NCI-H187 (cell line): Measurements from ENCODE around the gene GPATCH8.
"Not testable (repeated sequence)": the region's sequence is repeated elsewhere in the genome, so short reads cannot be mapped to it uniquely, and the experiment has no call there.

ENCODE experiments used
- DNase-seq, 2 experiments: peaks; one replicate each; lab custom pipeline; 2025; lab: John Stamatoyannopoulos, UW

Gene GPATCH8

GRCh38 chr17:44527102-44527501 is 23.9 kb upstream of the GPATCH8 start:
- DNase-seq: no peak

DNA sequence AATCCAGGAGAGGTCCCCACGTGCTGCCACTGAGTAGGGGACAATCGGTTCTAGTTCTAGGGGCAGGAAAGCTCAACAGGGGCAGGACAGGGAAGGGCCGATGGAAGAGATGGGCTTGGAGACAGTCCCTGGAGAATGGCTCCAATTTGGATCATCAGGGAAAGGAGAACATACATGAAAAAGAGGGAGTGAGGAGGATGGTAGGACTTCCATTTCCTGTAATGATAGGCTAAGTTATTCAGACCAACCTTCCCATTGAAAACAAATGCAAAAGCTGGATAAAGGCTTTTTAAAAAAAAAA is 20.4 kb upstream of the GPATCH8 start:
- DNase-seq: no peak

DNA sequence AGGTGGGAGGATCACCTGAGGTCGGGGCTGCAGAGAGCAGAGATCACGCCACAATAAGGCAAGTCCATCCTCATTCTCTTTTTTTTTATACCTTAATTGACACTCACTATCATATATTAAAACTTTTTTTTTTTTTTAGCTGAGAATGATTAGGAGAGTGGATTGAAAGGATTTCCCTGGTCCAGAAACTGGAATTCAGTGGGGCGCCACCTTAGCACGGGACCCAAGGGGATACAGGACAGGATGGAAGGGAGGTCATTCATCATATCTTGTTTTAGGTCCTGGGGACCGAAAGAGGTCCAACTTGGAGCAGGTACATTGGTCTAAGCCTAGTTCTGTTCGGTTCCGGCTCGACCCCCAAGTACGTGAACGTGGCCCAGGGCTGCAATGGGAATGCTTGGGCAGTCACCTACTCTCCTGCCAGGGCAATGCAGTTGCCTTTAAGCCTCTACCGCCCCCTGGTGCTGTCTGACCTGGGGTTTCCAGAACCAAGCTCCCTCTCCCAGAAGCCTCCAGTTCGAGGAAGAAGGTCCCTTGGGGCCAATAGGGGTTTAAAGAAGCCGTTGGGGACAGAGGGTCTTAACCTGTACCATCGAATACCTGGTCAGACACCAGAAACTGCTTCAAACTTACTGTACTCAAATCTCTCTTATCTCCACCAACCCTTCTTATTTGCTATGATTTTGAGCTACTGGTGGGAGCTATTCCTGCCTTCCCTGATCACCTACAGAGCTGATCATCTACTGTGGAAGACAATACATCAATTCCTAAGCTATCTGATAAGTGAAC is 19.9 kb upstream of the GPATCH8 start:
- DNase-seq: peak in 1 of 2 experiments; percentile 4

- no peak for DNase-seq
Measured at GRCh38 chr17:44518032-44518431, 14.8 kb upstream of the GPATCH8 start.

DNA sequence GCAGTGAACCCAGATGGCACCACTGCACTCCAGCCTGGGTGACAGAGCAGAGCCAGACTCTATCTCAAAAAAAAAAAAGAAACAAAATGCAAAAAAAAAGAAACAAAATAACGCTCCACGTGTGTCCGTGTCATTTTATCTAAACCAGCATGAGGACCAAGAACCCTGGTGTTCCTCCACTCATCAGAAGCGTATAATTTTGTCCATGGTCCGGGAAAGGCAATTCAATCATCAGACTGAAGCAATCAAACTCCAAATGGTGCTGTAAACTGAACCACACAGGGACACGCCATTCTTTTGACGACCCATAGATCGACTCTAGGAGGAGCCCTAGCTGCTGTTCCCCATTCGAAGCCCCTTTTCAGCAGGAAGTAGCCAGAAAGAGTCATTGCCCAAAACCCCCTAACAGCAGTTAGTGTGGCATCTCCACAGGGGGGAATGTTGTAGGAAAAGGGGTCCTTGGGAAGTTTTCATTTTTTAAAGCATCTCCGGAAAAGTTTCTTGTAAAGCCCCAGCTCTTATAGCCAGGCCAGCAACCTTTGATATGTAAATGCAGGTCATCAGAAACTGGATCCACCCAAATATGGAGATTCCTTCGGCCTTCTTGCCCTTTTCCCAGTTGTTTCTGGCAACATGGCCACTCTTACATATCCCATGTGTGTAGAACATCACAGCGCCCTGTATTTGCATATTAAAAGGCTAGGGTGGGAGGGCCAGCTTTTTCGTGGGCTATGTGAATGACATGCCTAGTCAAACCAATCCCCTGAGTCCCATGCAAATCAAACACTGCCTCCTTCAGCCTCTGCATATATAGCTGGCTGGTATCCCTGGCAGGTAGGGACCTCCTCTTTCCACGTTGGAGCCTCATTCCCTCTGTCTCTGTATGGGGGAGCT is 8.3 kb upstream of the GPATCH8 start:
- DNase-seq: not testable (repeated sequence)

DNA sequence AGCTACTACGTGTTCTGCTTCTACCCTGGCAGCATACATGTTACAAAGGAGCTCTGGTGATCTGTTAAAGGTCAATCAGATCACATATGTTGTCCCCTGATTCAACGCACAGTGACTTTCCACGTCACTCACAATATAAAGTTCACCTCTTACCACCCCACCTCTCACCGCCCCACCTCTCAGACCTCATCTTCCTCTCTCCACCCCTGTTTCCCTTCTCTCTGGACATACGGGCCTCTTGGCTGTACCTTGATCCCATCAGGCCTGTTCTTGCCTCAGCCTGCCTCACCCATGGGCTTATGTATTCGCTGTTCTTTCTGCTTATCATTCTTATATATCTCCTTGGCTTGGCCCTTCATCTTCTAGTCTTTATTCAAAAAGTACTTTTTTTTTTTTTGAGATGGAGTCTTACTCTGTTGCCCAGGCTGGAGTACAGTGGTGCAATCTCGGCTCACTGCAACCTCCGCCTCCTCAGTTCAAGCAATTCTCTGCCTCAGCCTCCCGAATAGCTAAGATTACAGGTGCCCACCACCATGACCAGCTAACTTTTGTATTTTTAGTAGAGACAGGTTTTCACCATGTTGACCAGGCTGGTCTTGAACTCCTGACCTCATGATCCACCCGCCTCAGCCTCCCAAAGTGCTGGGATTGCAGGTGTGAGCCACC is 3.9 kb upstream of the GPATCH8 start:
- not testable (repeated sequence) for DNase-seq

GRCh38 chr17:44502598-44503146 is 534 bp downstream of the GPATCH8 start:
- no peak for DNase-seq

- no peak for DNase-seq
Measured at GRCh38 chr17:44501866-44502375, 1.3 kb downstream of the GPATCH8 start.

DNA sequence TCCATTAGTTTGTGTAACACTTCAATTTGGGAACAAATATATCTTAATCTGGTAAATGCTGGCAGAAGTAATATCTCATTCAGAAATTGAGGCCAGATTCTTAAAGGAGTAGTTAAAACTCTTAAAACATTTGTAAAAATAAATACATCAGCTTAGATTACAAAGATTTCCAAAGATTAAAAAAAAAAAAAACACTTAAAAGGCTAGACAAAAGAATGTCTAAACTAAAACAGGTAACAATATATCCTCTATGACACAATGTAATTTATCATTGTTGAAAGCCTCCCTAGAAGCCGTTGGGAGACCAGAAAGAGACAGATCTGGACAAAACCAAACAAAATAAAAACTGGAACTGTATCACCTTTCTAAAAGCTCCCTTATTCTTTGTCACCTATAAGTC is 3.5 kb downstream of the GPATCH8 start:
- DNase-seq: no peak

DNA sequence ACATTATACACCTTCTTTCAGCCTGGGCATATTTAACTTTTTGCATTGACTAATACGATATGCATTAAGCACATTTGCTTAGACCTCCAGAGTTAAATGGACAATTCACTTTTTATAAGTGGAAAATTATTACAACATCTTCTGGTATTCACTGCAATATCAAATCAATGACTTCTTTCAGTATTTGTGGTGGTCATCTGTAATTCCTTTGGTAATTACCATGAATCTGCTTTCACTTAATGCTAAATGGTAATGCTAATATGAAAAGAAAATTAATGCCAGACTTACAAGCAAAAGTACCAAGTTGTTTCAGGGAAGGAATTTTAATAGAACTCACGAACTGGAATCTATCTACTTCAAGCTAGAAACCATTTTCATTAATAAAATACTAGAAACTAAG is 6.4 kb downstream of the GPATCH8 start:
- DNase-seq: no peak

DNA sequence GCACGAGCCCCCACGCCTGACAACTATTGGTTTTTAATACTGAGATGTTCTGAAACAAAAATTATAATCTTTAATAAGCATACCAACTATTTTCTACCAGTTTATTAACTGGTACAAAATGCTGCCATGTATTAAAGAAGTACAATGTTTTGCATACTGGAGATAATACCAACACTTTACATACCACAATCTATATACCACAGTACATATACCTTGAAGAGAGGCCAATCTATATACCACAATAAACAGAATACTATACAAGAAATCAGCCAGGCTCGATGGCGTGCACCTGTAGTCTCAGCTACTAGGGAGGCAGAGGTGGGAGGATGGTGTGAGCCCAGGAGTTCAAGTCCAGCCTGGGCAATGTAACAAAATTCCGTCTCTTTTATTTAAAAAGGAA is 9.9 kb downstream of the GPATCH8 start:
- DNase-seq: no peak

DNA sequence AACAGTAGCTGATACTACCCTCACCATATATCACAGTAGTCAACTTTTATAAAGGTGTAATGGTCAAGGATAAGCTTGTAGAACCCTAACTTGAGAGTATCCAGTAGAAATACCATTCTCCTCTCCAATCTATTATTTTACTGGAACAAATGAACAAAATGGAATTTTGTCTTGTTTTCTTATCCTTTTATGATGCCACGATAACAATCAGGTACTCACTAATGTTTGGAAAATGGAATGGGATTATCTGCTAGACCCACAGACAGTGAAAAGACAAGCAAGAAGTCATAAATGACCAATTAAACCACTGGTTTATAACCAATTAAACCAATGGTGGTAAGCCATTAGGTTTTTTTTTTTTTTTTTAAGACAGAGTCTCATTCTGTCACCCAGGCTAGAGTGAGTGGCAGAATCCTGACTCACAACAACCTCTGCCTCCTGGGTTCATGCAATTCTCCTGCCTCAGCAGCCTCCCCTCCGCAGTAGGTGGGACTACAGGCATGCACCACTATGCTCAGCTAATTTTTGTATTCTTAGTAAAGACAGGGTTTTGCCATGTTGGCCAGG is 10.4 kb downstream of the GPATCH8 start:
- no peak for DNase-seq

DNA sequence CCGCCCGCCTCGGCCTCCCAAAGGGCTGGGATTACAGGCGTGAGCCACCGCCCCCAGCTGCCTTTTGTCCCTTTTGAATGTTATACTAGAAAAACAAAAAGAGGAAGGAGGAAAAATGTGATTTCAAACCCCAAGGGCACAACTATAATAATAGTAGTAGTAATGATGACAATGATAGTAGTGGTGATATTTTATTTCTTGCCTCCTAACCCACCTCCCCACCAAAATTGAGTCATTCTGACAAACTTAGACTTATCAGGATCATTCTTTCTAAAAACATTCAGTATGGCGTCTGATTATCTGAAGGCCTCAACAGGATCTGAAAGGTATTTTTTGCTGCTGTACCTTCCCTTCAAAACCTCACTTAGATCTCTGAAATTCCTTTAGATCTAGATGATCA is 13.6 kb downstream of the GPATCH8 start:
- DNase-seq: no peak

DNA sequence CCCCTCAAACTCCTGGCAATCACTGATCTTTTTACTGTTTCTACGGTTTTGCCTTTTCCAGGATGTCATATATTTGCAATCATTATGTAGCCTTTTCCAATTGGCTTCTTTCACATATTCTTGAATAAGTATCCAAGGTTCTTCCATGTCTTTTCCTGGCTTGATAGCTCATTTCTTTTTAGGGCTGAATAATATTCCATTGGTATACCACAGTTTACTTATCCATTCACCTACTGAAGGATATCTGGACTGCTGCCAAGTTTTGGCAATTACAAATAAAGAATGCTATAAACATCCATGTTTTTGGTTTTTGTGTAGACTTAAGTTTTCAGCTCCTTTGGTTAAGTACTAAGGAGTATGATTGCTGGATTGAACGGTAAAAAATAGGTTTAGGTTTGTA is 16.0 kb downstream of the GPATCH8 start:
- DNase-seq: no peak

DNA sequence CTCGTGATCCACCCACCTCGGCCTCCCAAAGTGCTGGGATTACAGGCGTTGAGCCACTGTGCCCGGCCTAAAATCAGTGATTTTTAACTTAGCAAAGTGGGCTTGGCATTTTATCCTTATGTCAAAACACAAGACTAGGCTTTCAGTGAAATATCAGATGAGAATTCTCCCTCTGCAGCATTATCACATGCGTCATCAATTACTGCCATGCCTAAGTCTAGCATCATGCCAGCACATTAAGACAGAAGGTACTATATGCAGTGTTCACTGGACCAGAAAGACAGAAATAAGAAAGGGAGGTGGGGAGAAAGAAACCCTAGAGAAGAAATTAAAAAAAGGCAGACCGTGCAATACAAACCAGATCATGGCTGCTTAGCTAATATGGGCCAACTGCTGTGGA is 29.8 kb downstream of the GPATCH8 start:
- no peak for DNase-seq

- no peak for DNase-seq
Measured at GRCh38 chr17:44469676-44470075, 33.5 kb downstream of the GPATCH8 start.

DNA sequence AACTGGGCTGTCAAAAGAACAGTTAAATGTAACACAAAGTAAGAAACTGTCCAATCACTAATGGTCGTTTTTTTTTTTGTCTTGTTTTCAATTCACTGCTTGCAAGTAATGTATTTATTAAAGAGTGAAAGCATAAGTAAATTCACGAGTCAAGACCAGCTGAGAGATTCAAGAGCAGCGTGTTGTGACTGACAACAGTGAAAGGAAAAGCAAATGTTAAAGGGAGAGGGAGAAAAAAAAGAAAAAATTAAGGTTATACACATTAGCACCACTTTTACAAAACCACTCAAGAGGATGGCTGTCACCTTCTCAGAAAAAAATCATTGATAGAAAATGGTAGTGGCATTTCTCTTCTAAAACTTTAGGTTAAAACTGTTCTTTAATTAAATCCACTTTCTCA is 36.1 kb downstream of the GPATCH8 start:
- no peak for DNase-seq

DNA sequence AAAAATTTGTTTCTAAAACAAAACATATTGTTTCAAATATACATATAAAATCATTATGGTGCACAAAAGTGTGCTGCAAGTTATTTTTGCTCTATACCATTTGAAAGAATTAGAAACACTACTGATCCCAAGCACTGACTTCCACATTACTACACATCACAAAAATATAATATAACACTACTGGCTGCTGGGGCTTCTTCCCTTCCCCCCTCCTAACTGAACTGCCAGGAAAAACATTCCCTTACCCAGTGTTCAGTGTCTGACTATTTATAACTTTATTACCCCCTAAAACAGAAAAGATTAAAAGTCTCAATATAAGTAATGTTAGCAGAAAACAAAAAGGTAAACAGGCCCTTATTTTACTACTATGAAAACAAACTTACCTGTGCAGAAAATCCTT is 36.9 kb downstream of the GPATCH8 start:
- no peak for DNase-seq

DNA sequence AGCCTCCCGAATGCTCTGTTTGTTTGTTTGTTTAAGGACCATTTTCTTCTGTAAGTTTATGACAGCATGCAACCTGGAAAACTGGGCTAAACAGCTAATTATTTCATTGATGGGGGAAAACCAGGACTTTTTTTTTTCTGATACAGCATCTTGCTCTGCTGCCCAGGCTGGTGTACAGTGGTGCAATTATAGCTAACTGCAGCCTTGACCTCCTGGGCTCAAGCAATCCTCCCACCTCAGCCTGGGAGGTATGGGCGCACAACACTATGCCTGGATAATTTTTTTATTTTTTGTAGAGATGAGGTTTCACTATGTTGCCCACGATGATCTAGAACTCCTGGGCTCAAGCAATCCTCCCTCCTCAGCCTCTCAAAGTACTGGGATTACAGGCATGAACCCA is 37.3 kb downstream of the GPATCH8 start:
- DNase-seq: no peak

- no peak for DNase-seq
Measured at GRCh38 chr17:44465276-44465675, 37.9 kb downstream of the GPATCH8 start.

- no peak for DNase-seq
Measured at GRCh38 chr17:44464037-44464436, 39.2 kb downstream of the GPATCH8 start.

GRCh38 chr17:44451832-44452231 is 51.4 kb downstream of the GPATCH8 start:
- no peak for DNase-seq
